ENCODE results near the gene IQCM.

DNA sequence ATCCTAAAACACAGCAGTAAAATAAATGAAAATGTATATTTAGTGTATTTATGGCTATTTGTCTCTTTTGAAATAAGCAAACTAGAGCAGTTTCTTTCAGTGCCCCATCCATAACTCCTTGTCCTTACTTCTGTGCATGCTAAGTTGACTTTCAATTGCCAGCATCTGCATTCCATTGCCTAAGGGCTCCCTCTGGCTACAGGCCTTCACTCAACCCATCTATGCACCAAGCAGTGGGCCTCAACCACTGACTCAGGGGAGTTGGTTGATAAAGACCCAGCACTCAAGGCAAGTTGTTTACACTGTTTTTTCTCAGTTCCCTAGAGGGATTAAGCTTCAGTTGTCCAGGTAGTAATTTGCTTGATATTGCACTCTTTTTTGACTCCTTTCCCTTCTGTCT is 265.7 kb downstream of the IQCM start:
- no peak for TF ChIP-seq ZNF274 (IDR thresholded peaks at IDR 0.05; ENCODE audit: low read depth, low read length)
- no peak for TF ChIP-seq YY1 (IDR thresholded peaks at IDR 0.05; ENCODE audit: insufficient read depth, insufficient read length)
- no peak for TF ChIP-seq SUZ12 (IDR thresholded peaks at IDR 0.05; ENCODE audit: extremely low read depth, insufficient read depth, insufficient read length)

Measured in NT2/D1 (cell line).